Measurements from ENCODE around the gene EXOC3L1. TPM values are rescaled to one million over a fixed set of nuclear protein-coding genes. Genes with fewer than 3 reads are reported as not detected.
A peak's percentile ranks its signal among the peaks of the same experiment; 100 is the strongest.

EXOC3L1 gene
- total RNA-seq, 2 experiments from 2014 or later, result 0.23 TPM; not detected in 1

DNA sequence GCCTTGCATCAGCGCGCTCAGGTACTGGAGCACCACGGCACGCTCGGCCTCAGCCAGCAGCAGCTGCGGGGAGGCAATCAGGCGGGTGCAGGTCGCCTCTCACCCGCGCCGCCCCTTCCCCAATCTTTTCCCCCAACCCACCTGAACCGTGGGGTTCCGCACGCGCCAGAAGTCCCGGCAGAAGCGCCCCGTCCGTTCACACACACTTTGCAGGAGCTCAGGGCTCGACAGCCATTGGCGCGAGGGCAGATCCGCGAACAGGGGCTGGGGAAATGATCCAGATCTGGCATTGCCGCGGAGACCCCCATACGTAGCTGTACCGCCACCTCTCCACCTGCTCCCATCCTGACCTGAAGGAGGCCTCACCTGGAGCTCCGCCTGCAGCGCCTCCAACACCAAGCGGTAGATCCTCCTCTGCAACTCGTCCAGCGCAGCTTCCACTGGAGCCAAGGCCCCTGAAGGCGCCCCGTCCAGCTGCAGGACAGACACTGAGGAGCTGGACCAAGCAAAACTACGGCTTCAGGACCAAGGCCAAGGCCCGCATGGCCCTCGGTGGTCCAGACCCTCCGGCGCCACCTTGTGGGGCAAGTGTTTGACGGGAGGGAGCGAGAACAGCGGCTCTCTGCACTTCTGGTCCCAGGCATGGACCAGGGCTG, 4.8 kb downstream of the EXOC3L1 start:
- peak; percentile 24 for ATAC-seq
- ChIA-PET CTCF (interaction anchor here (0.6 to 7.1 kb wide), 33 partner anchors 9 to 245 kb away, joined by 3 to 71 read pairs (median 4); partner anchors contain the start of genes CES3, FBXL8, FHOD1 and NOL3), POLR2A (interaction anchor here (0.6 to 1.5 kb wide), 8 partner anchors 10 to 220 kb away, joined by 3 to 8 read pairs (median 4); partner anchors contain the start of genes FBXL8, PHAF1, TMEM208 and TRADD)
- H3K27ac Mint-ChIP-seq, result no peak overlapping the region
- H3K27me3 Mint-ChIP-seq, result peaks cover 12% of the 10 kb centered on the region
- H3K9me3 Mint-ChIP-seq, result no peaks in the 10 kb centered on the region
- no peaks in the 10 kb centered on the region for H3K36me3 Mint-ChIP-seq (ENCODE audit: low read depth)
- intact Hi-C loops (cut with micrococcal nuclease), result loop anchor here (10.0 kb wide), 1 partner anchor 210 kb away; no protein-coding TSS in a partner anchor
- TF ChIP-seq, protein P1, sequence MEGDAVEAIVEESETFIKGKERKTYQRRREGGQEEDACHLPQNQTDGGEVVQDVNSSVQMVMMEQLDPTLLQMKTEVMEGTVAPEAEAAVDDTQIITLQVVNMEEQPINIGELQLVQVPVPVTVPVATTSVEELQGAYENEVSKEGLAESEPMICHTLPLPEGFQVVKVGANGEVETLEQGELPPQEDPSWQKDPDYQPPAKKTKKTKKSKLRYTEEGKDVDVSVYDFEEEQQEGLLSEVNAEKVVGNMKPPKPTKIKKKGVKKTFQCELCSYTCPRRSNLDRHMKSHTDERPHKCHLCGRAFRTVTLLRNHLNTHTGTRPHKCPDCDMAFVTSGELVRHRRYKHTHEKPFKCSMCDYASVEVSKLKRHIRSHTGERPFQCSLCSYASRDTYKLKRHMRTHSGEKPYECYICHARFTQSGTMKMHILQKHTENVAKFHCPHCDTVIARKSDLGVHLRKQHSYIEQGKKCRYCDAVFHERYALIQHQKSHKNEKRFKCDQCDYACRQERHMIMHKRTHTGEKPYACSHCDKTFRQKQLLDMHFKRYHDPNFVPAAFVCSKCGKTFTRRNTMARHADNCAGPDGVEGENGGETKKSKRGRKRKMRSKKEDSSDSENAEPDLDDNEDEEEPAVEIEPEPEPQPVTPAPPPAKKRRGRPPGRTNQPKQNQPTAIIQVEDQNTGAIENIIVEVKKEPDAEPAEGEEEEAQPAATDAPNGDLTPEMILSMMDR (IDR thresholded peaks at IDR 0.05), result peak; percentile 86
- peaks cover 10% of the 10 kb centered on the region for H3K4me1 Mint-ChIP-seq (ENCODE audit: low read depth)
- peak overlapping the region; percentile 66 for H3K4me3 Mint-ChIP-seq
- peak; percentile 93 for DNase-seq

DNA sequence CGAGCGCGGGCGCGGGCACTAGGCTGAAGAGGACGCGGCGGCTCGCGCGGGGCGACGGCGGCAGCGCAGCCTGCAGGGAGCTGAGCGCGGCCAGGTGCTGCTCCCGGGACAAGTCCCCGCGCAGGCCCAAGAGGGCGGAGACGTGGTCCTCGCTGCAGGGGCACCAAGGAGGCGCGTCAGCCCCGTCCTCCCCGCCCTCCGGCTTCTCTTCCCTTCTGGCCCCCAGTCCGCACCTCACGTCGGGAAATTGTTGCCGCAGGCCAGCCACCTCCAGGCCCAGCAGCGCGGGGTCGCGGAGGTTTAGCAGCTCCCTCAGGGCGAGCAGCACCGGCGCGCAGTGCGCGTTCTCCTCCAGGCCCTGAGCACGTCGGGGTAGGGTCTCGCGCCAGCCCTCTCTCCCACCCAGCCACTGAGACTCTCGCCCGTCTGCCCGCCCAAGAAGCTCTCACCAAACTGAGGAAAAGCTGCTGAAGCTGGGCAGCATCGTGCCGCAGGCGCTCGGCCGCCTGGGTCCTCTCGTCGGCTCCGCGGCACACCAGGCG, 5.4 kb downstream of the EXOC3L1 start:
- intact Hi-C loops (cut with micrococcal nuclease), result loop anchor here (10.0 kb wide), 1 partner anchor 210 kb away; no protein-coding TSS in a partner anchor
- TF ChIP-seq, protein P1 (IDR thresholded peaks at IDR 0.05), result no peak
- POLR2A ChIA-PET, result interaction anchor here (0.6 to 2.0 kb wide), 9 partner anchors 9 to 220 kb away, joined by 3 to 13 read pairs (median 4); partner anchors contain the start of genes FBXL8, PHAF1, TMEM208 and TRADD
- ATAC-seq (no peak), DNase-seq (no peak)
- CTCF ChIA-PET, result interaction anchor here (0.8 to 7.1 kb wide), 32 partner anchors 9 to 244 kb away, joined by 3 to 71 read pairs (median 4); partner anchors contain the start of genes CES3, FBXL8, FHOD1 and NOL3
- Mint-ChIP-seq H3K4me3 (peak overlapping the region; percentile 66), H3K9me3 (no peaks in the 10 kb centered on the region), H3K36me3 (ENCODE audit: low read depth) (no peaks in the 10 kb centered on the region), H3K4me1 (ENCODE audit: low read depth) (peaks cover 10% of the 10 kb centered on the region), H3K27ac (no peak overlapping the region), H3K27me3 (peaks cover 13% of the 10 kb centered on the region)

DNA sequence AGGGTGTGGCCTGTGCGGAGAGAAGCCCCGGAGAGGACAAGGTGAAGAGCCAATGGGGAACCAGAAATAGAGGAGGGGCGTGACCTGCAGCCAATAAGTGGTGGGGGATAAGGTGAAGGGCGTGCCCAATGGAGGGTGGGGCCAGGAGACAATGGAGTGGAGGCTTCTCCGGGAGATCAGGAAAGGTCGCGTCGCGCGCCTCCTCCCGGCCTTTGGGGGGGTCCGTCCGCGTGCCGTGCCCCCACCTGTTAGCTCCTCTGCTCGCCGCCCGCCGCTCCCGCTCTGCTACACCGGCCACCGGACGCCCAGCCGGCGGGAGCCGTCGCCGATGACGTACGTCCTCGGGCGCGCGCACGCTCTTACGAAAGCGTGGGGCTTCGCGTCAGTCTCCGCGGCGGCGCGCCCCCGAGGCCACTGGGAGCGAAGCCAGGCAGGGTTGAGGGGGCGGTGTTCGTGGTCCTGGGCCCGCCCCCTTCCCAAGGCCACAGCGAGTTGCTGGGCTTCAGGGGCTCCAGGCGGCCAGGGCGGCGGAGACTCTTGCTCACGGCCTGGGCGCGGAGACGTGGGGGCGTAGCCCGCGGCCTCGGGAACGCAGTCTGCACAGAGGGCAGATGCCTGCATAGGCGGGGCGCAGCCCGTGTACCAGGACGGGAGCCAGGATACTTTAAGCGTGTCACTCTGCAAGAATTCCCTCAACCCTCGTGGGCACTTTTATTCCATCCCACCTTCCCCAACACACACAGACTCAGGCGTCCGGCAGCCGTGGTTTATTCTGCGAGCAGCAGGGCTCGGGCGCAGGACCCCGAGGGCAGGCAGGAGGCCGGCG, 6.1 kb downstream of the EXOC3L1 start, which contains the start of gene MATCAP1:
MATCAP1 (minus strand) TSS at position 337 of the 826 bp plus-strand sequence. CDS start 3,353 bp downstream, outside the sequence.
- ChIA-PET POLR2A (interaction anchor here (1.0 to 2.0 kb wide), 3 partner anchors 9 to 74 kb away, joined by 3 to 13 read pairs (median 4); partner anchors contain the start of gene PHAF1), CTCF (interaction anchor here (0.9 to 7.1 kb wide), 14 partner anchors 9 to 231 kb away, joined by 3 to 71 read pairs (median 11); partner anchors contain the start of genes FBXL8, NOL3, TMEM208 and TRADD)
- peaks cover 20% of the 10 kb centered on the region for H3K27me3 Mint-ChIP-seq
- peaks cover 16% of the 10 kb centered on the region for H3K4me1 Mint-ChIP-seq (ENCODE audit: low read depth)
- intact Hi-C loops (cut with micrococcal nuclease), result loop anchor here (10.0 kb wide), 1 partner anchor 209 kb away; no protein-coding TSS in a partner anchor
- H3K36me3 Mint-ChIP-seq (ENCODE audit: low read depth), result peaks cover 3% of the 10 kb centered on the region
- TF ChIP-seq, protein P1 (IDR thresholded peaks at IDR 0.05), result no peak
- H3K27ac Mint-ChIP-seq, result no peak within 1 kb of the TSS
- peak within 1 kb of the TSS; percentile 66 for H3K4me3 Mint-ChIP-seq
- peak; percentile 97 for ATAC-seq
- DNase-seq, result peak; percentile 97
- H3K9me3 Mint-ChIP-seq, result no peaks in the 10 kb centered on the region

- TF ChIP-seq, protein P1 (IDR thresholded peaks at IDR 0.05), result no peak
- no peak overlapping the region for H3K4me3 Mint-ChIP-seq
- intact Hi-C loops (cut with micrococcal nuclease), result loop anchor here (10.0 kb wide), 1 partner anchor 208 kb away; no protein-coding TSS in a partner anchor
- ChIA-PET CTCF (interaction anchor here (1.5 to 7.1 kb wide), 5 partner anchors 14 to 206 kb away, joined by 7 to 71 read pairs (median 10); partner anchors contain the start of gene NOL3), POLR2A (interaction anchor here (1.0 to 2.0 kb wide), 3 partner anchors 8 to 58 kb away, joined by 3 to 13 read pairs (median 4); no protein-coding TSS in a partner anchor)
- no peak overlapping the region for H3K27ac Mint-ChIP-seq
- peaks cover 24% of the 10 kb centered on the region for H3K27me3 Mint-ChIP-seq
- H3K9me3 Mint-ChIP-seq, result no peaks in the 10 kb centered on the region
- peaks cover 20% of the 10 kb centered on the region for H3K4me1 Mint-ChIP-seq (ENCODE audit: low read depth)
- no peak for ATAC-seq
- DNase-seq, result no peak
- H3K36me3 Mint-ChIP-seq (ENCODE audit: low read depth), result peaks cover 5% of the 10 kb centered on the region
These were observed 6.7 kb downstream of the EXOC3L1 start for GRCh38 chr16:67183284-67183626.
